Neural crest cell (in vitro differentiated cells): ENCODE results near the gene CERS5. TPM values are rescaled to one million over a fixed set of nuclear protein-coding genes. Genes with fewer than 3 reads are reported as not detected.

ENCODE experiments used
- DNase-seq: peaks from one replicate; pipeline ENCODE4 v3.0.0; 2021; ENCODE audit warnings: low read depth, mixed read lengths, low spot score
- H3K27ac Mint-ChIP-seq: one replicate; pipeline ENCODE4 v1.8.0; 2021; ENCODE audit warnings: mild to moderate bottlenecking, mixed read lengths; ENCODE audit not compliant: unreplicated experiment
- H3K27me3 Mint-ChIP-seq: 2 replicates; pipeline ENCODE4 v1.8.0; 2021; ENCODE audit warnings: low read depth, mild to moderate bottlenecking, mixed read lengths
- H3K36me3 Mint-ChIP-seq: 2 replicates; pipeline ENCODE4 v1.8.0; 2021; ENCODE audit warnings: low read depth, mild to moderate bottlenecking, mixed read lengths
- H3K4me1 Mint-ChIP-seq: 2 replicates; pipeline ENCODE4 v1.8.0; 2021; ENCODE audit warnings: mixed read lengths
- H3K4me3 Mint-ChIP-seq: one replicate; pipeline ENCODE4 v1.8.0; 2021; ENCODE audit warnings: mild to moderate bottlenecking, mixed read lengths
- H3K9me3 Mint-ChIP-seq: 2 replicates; pipeline ENCODE4 v1.8.0; 2021; ENCODE audit warnings: mixed read lengths
- CTCF ChIP-seq: fragments of 200-600 bp; sonication (generic); conservative IDR thresholded peaks from 2 replicates; pipeline ENCODE4 v1.5.0; 2021; ENCODE audit warnings: antibody characterized with exemption, mild to moderate bottlenecking
- long read RNA-seq: library from polyadenylated mRNA; unstranded; transcript quantifications from one replicate; pipeline ENCODE4 v2.0.0, GENCODE V29; 2020
- total RNA-seq: library from RNA; stranded (reverse); gene quantifications from 2 replicates; pipeline ENCODE4 v1.2.1, GENCODE V29; 2021

CERS5 gene
- 61.7 and 63.4 TPM in 2 replicates for total RNA-seq
- long read RNA-seq, transcript CERS5-201 (10 exons, 2,051 nt), result major isoform, 114 of 147 reads
- long read RNA-seq, partial matches to known transcripts, result 3 of 147 reads
- long read RNA-seq, other reads (novel, unspliced or antisense), result 28 of 147 reads

GRCh38 chr12:50167049-50167828 lies at the start of gene CERS5:
Gene CERS5 (minus strand): TSS chr12:50167369. CDS start chr12:50167297, 72 bp downstream.
- TF ChIP-seq CTCF, result peak; percentile 47
- Mint-ChIP-seq H3K27ac (peak within 1 kb of the TSS; percentile 96), H3K27me3 (no peaks in the 10 kb centered on the region), H3K4me1 (peaks cover 32% of the 10 kb centered on the region), H3K36me3 (peaks cover 15% of the 10 kb centered on the region), H3K9me3 (peaks cover 6% of the 10 kb centered on the region), H3K4me3 (peak within 1 kb of the TSS; percentile 97)
- DNase-seq, result peak; percentile 98

GRCh38 chr12:50215033-50215432 lies 47.9 kb upstream of the CERS5 start:
- Mint-ChIP-seq H3K4me3 (no peak overlapping the region), H3K36me3 (peaks cover 2% of the 10 kb centered on the region), H3K9me3 (no peaks in the 10 kb centered on the region), H3K27me3 (no peaks in the 10 kb centered on the region), H3K27ac (no peak overlapping the region), H3K4me1 (peaks cover 18% of the 10 kb centered on the region)
- TF ChIP-seq CTCF, result no peak
- DNase-seq, result no peak

- peaks cover 14% of the 10 kb centered on the region for H3K4me1 Mint-ChIP-seq
- no peak for DNase-seq
- H3K4me3 Mint-ChIP-seq, result no peak overlapping the region
- no peaks in the 10 kb centered on the region for H3K9me3 Mint-ChIP-seq
- peaks cover 2% of the 10 kb centered on the region for H3K36me3 Mint-ChIP-seq
- no peak overlapping the region for H3K27ac Mint-ChIP-seq
- TF ChIP-seq CTCF, result no peak
- no peaks in the 10 kb centered on the region for H3K27me3 Mint-ChIP-seq
Measured at GRCh38 chr12:50214018-50214417, 46.8 kb upstream of the CERS5 start.

DNA sequence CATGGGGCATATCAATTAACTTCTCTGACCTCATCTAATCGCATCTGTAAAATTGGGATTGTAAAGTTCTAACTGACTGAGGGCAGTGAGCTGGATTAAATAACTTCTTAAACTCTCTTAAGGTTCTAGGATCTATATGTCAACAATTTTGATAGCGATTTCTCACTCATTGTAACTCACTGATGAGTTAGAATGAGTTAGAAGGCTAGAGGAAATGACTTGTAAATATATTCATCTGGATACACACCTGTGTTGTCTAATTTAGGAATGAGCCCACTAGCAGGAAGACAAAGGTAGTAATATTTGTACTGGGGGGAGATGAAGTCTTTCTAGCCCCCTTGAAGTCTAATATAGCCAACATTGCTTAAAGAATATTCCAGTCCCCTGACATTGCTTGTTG lies 46.3 kb upstream of the CERS5 start:
- Mint-ChIP-seq H3K36me3 (peaks cover 2% of the 10 kb centered on the region), H3K4me1 (peaks cover 14% of the 10 kb centered on the region), H3K4me3 (no peak overlapping the region), H3K27ac (no peak overlapping the region), H3K27me3 (no peaks in the 10 kb centered on the region), H3K9me3 (no peaks in the 10 kb centered on the region)
- TF ChIP-seq CTCF, result no peak
- no peak for DNase-seq

- H3K27me3 Mint-ChIP-seq, result no peaks in the 10 kb centered on the region
- no peaks in the 10 kb centered on the region for H3K9me3 Mint-ChIP-seq
- H3K27ac Mint-ChIP-seq, result no peak overlapping the region
- H3K4me1 Mint-ChIP-seq, result peaks cover 14% of the 10 kb centered on the region
- DNase-seq, result no peak
- no peak overlapping the region for H3K4me3 Mint-ChIP-seq
- H3K36me3 Mint-ChIP-seq, result no peaks in the 10 kb centered on the region
- TF ChIP-seq CTCF, result no peak
Measured at GRCh38 chr12:50212071-50212467, 44.9 kb upstream of the CERS5 start.
